ENCODE results near the gene FIGN. TPM values are rescaled to one million over a fixed set of nuclear protein-coding genes. Genes with fewer than 3 reads are reported as not detected.

FIGN gene
- total and polyA plus RNA-seq, 2 of the 13 experiments (the other 11 are each of a cell fraction or from before 2014, with no cell fraction given): 6.6 to 6.7 TPM

GRCh38 chr2:163735685-163736432 is at the start of gene FIGN (continued):
- no peak for TF ChIP-seq ZBTB40 (IDR thresholded peaks at IDR 0.05)
- TF ChIP-seq ZBTB40 (CRISPR knock-in tag; IDR thresholded peaks at IDR 0.05): no peak; the same call in 1 of the 2 replicates
- peak; percentile 38 for TF ChIP-seq ZNF18 (CRISPR knock-in tag; IDR thresholded peaks at IDR 0.05; ENCODE audit: insufficient replicate concordance)
- peak; percentile 40; the same call in 1 of the 2 replicates for TF ChIP-seq NR2F2 (IDR thresholded peaks at IDR 0.05; ENCODE audit: borderline replicate concordance, low read depth)
- TF ChIP-seq CERS6 (CRISPR knock-in tag; IDR thresholded peaks at IDR 0.05): no peak
- TF ChIP-seq SP5 (CRISPR knock-in tag; IDR thresholded peaks at IDR 0.05; ENCODE audit: borderline replicate concordance, low read depth): no peak
- TF ChIP-seq SOX13 (IDR thresholded peaks at IDR 0.05): no peak
- no peak for TF ChIP-seq SOX13 (CRISPR knock-in tag; conservative IDR thresholded peaks at IDR 0.05 in 1 of 2, IDR thresholded peaks at IDR 0.05 in 1 of 2)
- 0 out of 2 replicates have a peak, but pooled peaks have one; percentile 25 for TF ChIP-seq SMAD3 (CRISPR knock-in tag; IDR thresholded peaks at IDR 0.05)
- TF ChIP-seq IRF2 (CRISPR knock-in tag; IDR thresholded peaks at IDR 0.05): peak; percentile 30; the same call in 1 of the 2 replicates
- TF ChIP-seq ZNF878 (CRISPR knock-in tag; IDR thresholded peaks at IDR 0.05): peak; percentile 81
- 0 out of 2 replicates have a peak, but pooled peaks have one; percentile 28 for TF ChIP-seq TMF1 (CRISPR knock-in tag; IDR thresholded peaks at IDR 0.05; ENCODE audit: low read depth)
- no peak for TF ChIP-seq ZBTB7B (CRISPR knock-in tag; IDR thresholded peaks at IDR 0.05)
- TF ChIP-seq POLR2G (IDR thresholded peaks at IDR 0.05; ENCODE audit: low read depth, low read length): peak; percentile 88
- no peak for TF ChIP-seq SRF (IDR thresholded peaks at IDR 0.05; ENCODE audit: low read depth, low read length)
- no peak for TF ChIP-seq NCOA5 (CRISPR knock-in tag; IDR thresholded peaks at IDR 0.05)
- TF ChIP-seq CREB1 (IDR thresholded peaks at IDR 0.05): no peak
- TF ChIP-seq CREB1 (CRISPR knock-in tag; IDR thresholded peaks at IDR 0.05): no peak
- peak; percentile 36; the same call in 1 of the 2 replicates for TF ChIP-seq ZNF580 (CRISPR knock-in tag; IDR thresholded peaks at IDR 0.05; ENCODE audit: borderline replicate concordance, low read depth)

Measured in HepG2 (cell line).